ENCODE data around the gene TGFB1. TPM values are rescaled to one million over a fixed set of nuclear protein-coding genes. Genes with fewer than 3 reads are reported as not detected.

TGFB1 gene
- total and polyA plus RNA-seq, 7 experiments from 2014 or later, result 31.4 to 322 (median 97.4) TPM

DNA sequence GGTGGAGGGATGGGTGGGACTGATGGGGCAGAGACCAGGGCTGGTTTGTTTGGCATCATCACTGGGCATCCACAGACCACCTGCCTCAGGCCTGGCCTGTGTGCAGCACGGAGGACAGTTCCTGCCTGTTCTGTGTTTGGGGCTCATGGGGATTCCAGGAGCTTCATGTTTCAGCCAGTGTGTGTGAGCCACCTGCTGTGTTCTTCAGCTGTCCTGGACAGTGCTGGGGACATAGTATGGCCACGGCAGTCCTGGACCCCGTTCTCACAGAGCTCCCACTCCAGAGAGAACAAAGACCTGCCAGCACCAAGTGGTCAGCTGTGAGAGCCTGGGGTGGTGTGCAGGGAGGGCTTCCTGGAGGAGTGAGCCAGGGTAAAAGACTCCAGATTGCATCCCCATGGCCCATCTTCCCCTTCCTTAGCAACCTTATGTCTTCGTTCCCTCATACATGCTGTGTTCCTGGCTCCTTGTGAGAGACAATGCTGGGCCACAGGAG lies 45.7 kb downstream of the TGFB1 start:
- H3K4me3 ChIP-seq (ENCODE audit: low read length), result peak overlapping the region; percentile 46
- Mint-ChIP-seq H3K4me3 (peak overlapping the region; percentile 93 to 100 (median 96)), H3K4me1 (peaks cover 52 to 97% (median 78%) of the 10 kb centered on the region in 7 donors), H3K27me3 (peaks cover 0 to 3% (median 0%) of the 10 kb centered on the region in 5 donors), H3K36me3 (peaks cover 4 to 49% (median 14%) of the 10 kb centered on the region in 5 donors), H3K27ac (peak overlapping the region; percentile 94 to 99 (median 98)), H3K9me3 (peaks cover 0 to 13% (median 0%) of the 10 kb centered on the region in 11 donors)
- intact Hi-C loops (cut with micrococcal nuclease), result loop anchor here (1.0 to 5.0 kb wide), 19 partner anchors 9 to 645 kb away; partner anchors contain the start of genes COQ8B (in 1 of the 2) and ITPKC (in 1 of the 2)
- H3K36me3 ChIP-seq (ENCODE audit: control insufficient read depth in 2 of 3, insufficient read depth in 3 of 3, low read length in 3 of 3), result peaks cover 14 to 43% (median 14%) of the 10 kb centered on the region in 3 experiments
- no peaks in the 10 kb centered on the region for H3K9me3 ChIP-seq (ENCODE audit: control insufficient read depth in 2 of 3, low read length in 3 of 3)
- ChIA-PET CTCF (interaction anchor here (0.9 to 7.2 kb wide), 15 partner anchors 10 to 181 kb away, joined by 3 to 78 read pairs (median 5); partner anchors contain the start of genes B9D2 and HNRNPUL1), POLR2A (interaction anchor here (0.6 to 15.1 kb wide), 15 partner anchors 8 to 337 kb away, joined by 3 to 339 read pairs (median 4); partner anchors contain the start of genes B9D2, HNRNPUL1 and TGFB1)
- DNase-seq (no peak), ATAC-seq (no peak)
- peak overlapping the region; percentile 87 for H3K27ac ChIP-seq (ENCODE audit: low read depth, low read length)
- peaks cover 73 to 77% of the 10 kb centered on the region in 2 donors for H3K4me1 ChIP-seq (ENCODE audit: control insufficient read depth in 2 of 2, insufficient read depth in 2 of 2, low read length in 2 of 2)
- H3K27me3 ChIP-seq (ENCODE audit: control insufficient read depth in 2 of 2, insufficient read depth in 2 of 2, low read length in 2 of 2), result no peaks in the 10 kb centered on the region

- peaks cover 4 to 55% (median 17%) of the 10 kb centered on the region in 5 donors for H3K36me3 Mint-ChIP-seq
- Histone ChIP-seq H3K27me3 (ENCODE audit: control insufficient read depth in 2 of 2, insufficient read depth in 2 of 2, low read length in 2 of 2) (no peaks in the 10 kb centered on the region), H3K9me3 (ENCODE audit: control insufficient read depth in 2 of 3, low read length in 3 of 3) (no peaks in the 10 kb centered on the region), H3K4me1 (ENCODE audit: control insufficient read depth in 2 of 2, insufficient read depth in 2 of 2, low read length in 2 of 2) (peaks cover 80 to 83% of the 10 kb centered on the region in 2 donors), H3K36me3 (ENCODE audit: control insufficient read depth in 2 of 3, insufficient read depth in 3 of 3, low read length in 3 of 3) (peaks cover 14 to 43% (median 14%) of the 10 kb centered on the region in 3 experiments), H3K27ac (ENCODE audit: low read depth, low read length) (peak overlapping the region; percentile 87), H3K4me3 (ENCODE audit: low read length) (peak overlapping the region; percentile 46)
- peaks cover 0 to 13% (median 0%) of the 10 kb centered on the region in 11 donors for H3K9me3 Mint-ChIP-seq
- CTCF ChIA-PET, result interaction anchor here (0.9 to 7.2 kb wide), 11 partner anchors 9 to 180 kb away, joined by 3 to 78 read pairs (median 6); partner anchors contain the start of genes B9D2 and HNRNPUL1
- peak overlapping the region; percentile 85 to 100 (median 96) for H3K4me3 Mint-ChIP-seq
- peak in 6 of 9 donors; percentile 51 to 75 (median 69) for DNase-seq
- H3K27me3 Mint-ChIP-seq, result peaks cover 0 to 3% (median 0%) of the 10 kb centered on the region in 5 donors
- intact Hi-C loops (cut with micrococcal nuclease), result loop anchor here (1.0 to 5.0 kb wide), 7 partner anchors 8 to 590 kb away; partner anchors contain the start of genes COQ8B (in 1 of the 2) and ITPKC (in 1 of the 2)
- POLR2A ChIA-PET, result interaction anchor here (0.6 to 15.1 kb wide), 14 partner anchors 9 to 1210 kb away, joined by 3 to 339 read pairs (median 4); partner anchors contain the start of genes B9D2, HNRNPUL1 and TGFB1
- H3K27ac Mint-ChIP-seq, result peak overlapping the region; percentile 94 to 99 (median 98)
- H3K4me1 Mint-ChIP-seq, result peaks cover 58 to 97% (median 82%) of the 10 kb centered on the region in 7 donors
- ATAC-seq, result peak; percentile 24
These were observed 46.4 kb downstream of the TGFB1 start for GRCh38 chr19:41307090-41307875.

DNA sequence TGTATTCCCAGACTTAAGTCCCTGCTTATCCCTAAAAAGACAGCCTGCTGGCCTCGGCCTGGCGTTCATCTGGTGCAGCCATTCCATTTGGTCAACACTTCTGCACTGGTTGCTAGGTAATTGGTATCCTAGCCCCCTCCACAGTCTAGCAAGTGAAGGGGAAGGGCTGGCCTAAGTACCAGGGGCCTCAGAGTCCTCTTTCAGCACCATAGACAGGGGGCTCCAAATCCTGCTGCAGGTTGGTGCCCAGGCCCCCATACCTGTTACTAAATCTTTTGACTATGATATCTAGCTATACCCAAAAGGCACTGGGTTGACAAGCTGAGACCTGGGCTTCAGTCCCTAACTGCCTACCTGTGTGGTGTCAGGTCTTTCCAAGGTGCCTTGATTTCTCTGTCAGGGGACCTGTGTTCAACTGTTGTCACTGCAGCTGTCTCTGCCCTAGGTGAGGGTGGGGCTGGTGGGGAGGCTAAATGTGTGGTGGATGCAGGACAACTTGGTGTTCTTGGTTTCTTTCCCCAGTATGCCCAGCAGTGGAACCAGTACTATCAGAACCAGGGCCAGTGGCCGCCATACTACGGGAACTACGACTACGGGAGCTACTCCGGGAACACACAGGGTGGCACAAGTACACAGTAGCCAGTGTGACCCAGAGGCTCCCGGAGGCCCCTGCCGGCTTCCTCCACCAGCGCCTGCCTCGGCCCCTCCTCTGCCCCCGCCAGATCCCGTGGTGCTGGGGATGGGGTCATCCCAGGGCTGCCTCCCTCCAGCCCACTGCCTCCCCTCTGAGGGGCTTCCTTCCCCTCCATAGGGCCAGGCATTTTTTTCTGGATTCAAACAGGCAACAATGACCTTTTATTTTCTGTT lies 47.6 kb downstream of the TGFB1 start:
- H3K4me1 ChIP-seq (ENCODE audit: control insufficient read depth in 2 of 2, insufficient read depth in 2 of 2, low read length in 2 of 2), result peaks cover 89 to 90% of the 10 kb centered on the region in 2 donors
- intact Hi-C loops (cut with micrococcal nuclease), result loop anchor here (5.0 kb wide), 5 partner anchors 179 to 589 kb away; partner anchors contain the start of genes COQ8B (in 1 of the 2) and ITPKC (in 1 of the 2)
- Mint-ChIP-seq H3K4me3 (peak overlapping the region; percentile 85 to 100 (median 96)), H3K27me3 (peaks cover 0 to 3% (median 0%) of the 10 kb centered on the region in 5 donors), H3K36me3 (peaks cover 4 to 57% (median 23%) of the 10 kb centered on the region in 5 donors), H3K27ac (peak overlapping the region; percentile 94 to 99 (median 98)), H3K4me1 (peaks cover 64 to 97% (median 81%) of the 10 kb centered on the region in 7 donors), H3K9me3 (peaks cover 0 to 13% (median 0%) of the 10 kb centered on the region in 11 donors)
- POLR2A ChIA-PET, result interaction anchor here (0.8 to 15.1 kb wide), 10 partner anchors 11 to 101 kb away, joined by 3 to 339 read pairs (median 6); partner anchors contain the start of genes HNRNPUL1 and TGFB1
- CTCF ChIA-PET, result interaction anchor here (1.1 to 7.2 kb wide), 4 partner anchors 8 to 102 kb away, joined by 6 to 78 read pairs (median 10); partner anchors contain the start of gene HNRNPUL1
- peak overlapping the region; percentile 46 for H3K4me3 ChIP-seq (ENCODE audit: low read length)
- no peaks in the 10 kb centered on the region for H3K27me3 ChIP-seq (ENCODE audit: control insufficient read depth in 2 of 2, insufficient read depth in 2 of 2, low read length in 2 of 2)
- H3K36me3 ChIP-seq (ENCODE audit: control insufficient read depth in 2 of 3, insufficient read depth in 3 of 3, low read length in 3 of 3), result peaks cover 14 to 51% (median 14%) of the 10 kb centered on the region in 3 experiments
- ATAC-seq (no peak), DNase-seq (no peak)
- H3K9me3 ChIP-seq (ENCODE audit: control insufficient read depth in 2 of 3, low read length in 3 of 3), result no peaks in the 10 kb centered on the region
- peak overlapping the region; percentile 87 for H3K27ac ChIP-seq (ENCODE audit: low read depth, low read length)

DNA sequence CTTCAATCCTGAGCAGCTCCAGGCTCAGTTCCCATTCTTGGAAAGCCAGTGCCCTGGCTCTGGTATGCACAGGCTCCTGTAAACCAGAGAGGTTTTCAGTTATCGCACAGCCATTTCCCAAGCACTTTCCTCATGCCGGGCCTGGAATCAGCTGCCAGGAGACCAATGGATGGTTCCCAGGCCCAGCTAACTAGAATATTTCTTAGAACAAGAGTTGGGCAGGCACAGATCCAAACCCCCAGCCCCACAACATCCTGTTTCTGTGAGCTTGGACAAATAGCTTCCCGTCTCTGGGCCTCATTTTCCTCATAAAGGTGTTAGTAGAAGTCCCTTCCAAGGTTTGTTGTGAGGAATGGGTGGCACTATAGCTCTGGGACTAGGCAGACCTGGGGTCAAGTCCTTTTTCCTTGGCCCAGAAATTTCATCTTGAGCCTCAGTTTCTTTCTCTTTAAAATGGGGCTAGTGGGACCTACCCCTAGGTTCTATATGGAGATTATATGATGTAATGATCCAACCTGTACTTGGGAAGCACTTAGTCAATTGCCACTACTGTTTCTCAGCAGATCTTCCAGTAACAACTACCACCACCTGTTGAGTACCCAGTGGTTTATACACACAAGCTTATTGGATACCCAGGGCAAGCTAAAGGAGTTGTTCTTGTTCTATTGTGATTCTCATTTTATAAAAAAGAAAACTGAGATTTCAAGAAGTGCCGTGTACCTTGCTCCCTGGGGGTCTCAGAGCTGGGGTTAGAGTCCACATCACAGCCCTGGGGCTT lies 48.8 kb downstream of the TGFB1 start:
- Mint-ChIP-seq H3K4me1 (peaks cover 65 to 97% (median 83%) of the 10 kb centered on the region in 7 donors), H3K9me3 (peaks cover 0 to 4% (median 0%) of the 10 kb centered on the region in 11 donors), H3K36me3 (peaks cover 4 to 59% (median 23%) of the 10 kb centered on the region in 5 donors), H3K4me3 (peak overlapping the region in 9 of 10 donors; percentile 21 to 95 (median 45)), H3K27ac (peak overlapping the region; percentile 89 to 99 (median 98)), H3K27me3 (no peaks in the 10 kb centered on the region)
- Histone ChIP-seq H3K9me3 (ENCODE audit: control insufficient read depth in 2 of 3, low read length in 3 of 3) (no peaks in the 10 kb centered on the region), H3K4me3 (ENCODE audit: low read length) (no peak overlapping the region), H3K27me3 (ENCODE audit: control insufficient read depth in 2 of 2, insufficient read depth in 2 of 2, low read length in 2 of 2) (no peaks in the 10 kb centered on the region), H3K36me3 (ENCODE audit: control insufficient read depth in 2 of 3, insufficient read depth in 3 of 3, low read length in 3 of 3) (peaks cover 14 to 57% (median 21%) of the 10 kb centered on the region in 3 experiments), H3K4me1 (ENCODE audit: control insufficient read depth in 2 of 2, insufficient read depth in 2 of 2, low read length in 2 of 2) (peaks cover 93 to 94% of the 10 kb centered on the region in 2 donors), H3K27ac (ENCODE audit: low read depth, low read length) (peak overlapping the region; percentile 74)
- POLR2A ChIA-PET, result interaction anchor here (0.6 to 15.1 kb wide), 10 partner anchors 11 to 506 kb away, joined by 3 to 339 read pairs (median 4); partner anchors contain the start of genes EGLN2, HNRNPUL1 and TGFB1
- ATAC-seq, result no peak
- CTCF ChIA-PET, result interaction anchor here (0.7 to 7.2 kb wide), 5 partner anchors 11 to 101 kb away, joined by 3 to 78 read pairs (median 9); partner anchors contain the start of gene HNRNPUL1
- intact Hi-C loops (cut with micrococcal nuclease), result loop anchor here (5.0 kb wide), 5 partner anchors 178 to 588 kb away; partner anchors contain the start of genes COQ8B (in 1 of the 2) and ITPKC (in 1 of the 2)
- DNase-seq, result no peak

GRCh38 chr19:41303954-41304353 lies 49.8 kb downstream of the TGFB1 start:
- Histone ChIP-seq H3K4me1 (ENCODE audit: control insufficient read depth in 2 of 2, insufficient read depth in 2 of 2, low read length in 2 of 2) (peaks cover 97% of the 10 kb centered on the region in 2 donors), H3K9me3 (ENCODE audit: control insufficient read depth in 2 of 3, low read length in 3 of 3) (no peaks in the 10 kb centered on the region), H3K27me3 (ENCODE audit: control insufficient read depth in 2 of 2, insufficient read depth in 2 of 2, low read length in 2 of 2) (no peaks in the 10 kb centered on the region), H3K36me3 (ENCODE audit: control insufficient read depth in 2 of 3, insufficient read depth in 3 of 3, low read length in 3 of 3) (peaks cover 14 to 59% (median 26%) of the 10 kb centered on the region in 3 experiments), H3K4me3 (ENCODE audit: low read length) (peak overlapping the region; percentile 19), H3K27ac (ENCODE audit: low read depth, low read length) (peak overlapping the region; percentile 74)
- ATAC-seq (no peak), DNase-seq (peak in 3 of 9 donors; percentile 19 to 30 (median 28))
- H3K36me3 Mint-ChIP-seq, result peaks cover 4 to 62% (median 26%) of the 10 kb centered on the region in 5 donors
- no peaks in the 10 kb centered on the region for H3K27me3 Mint-ChIP-seq
- ChIA-PET CTCF (interaction anchor here (0.5 to 7.2 kb wide), 6 partner anchors 38 to 291 kb away, joined by 3 to 78 read pairs (median 4); partner anchors contain the start of gene HNRNPUL1), POLR2A (interaction anchor here (0.9 to 15.1 kb wide), 7 partner anchors 9 to 243 kb away, joined by 3 to 339 read pairs (median 32); partner anchors contain the start of genes HNRNPUL1 and TGFB1)
- peaks cover 0 to 3% (median 0%) of the 10 kb centered on the region in 11 donors for H3K9me3 Mint-ChIP-seq
- peak overlapping the region; percentile 89 to 99 (median 98) for H3K27ac Mint-ChIP-seq
- intact Hi-C loops (cut with micrococcal nuclease), result no loop called here
- peak overlapping the region; percentile 25 to 95 (median 72) for H3K4me3 Mint-ChIP-seq
- H3K4me1 Mint-ChIP-seq, result peaks cover 68 to 100% (median 88%) of the 10 kb centered on the region in 7 donors
